HepG2 (cell line): ENCODE results near the gene OTUD7B.

Source experiments
- ATF7-NPFF ChIP-seq: sonication (generic); formaldehyde crosslinking; IDR thresholded peaks from 2 replicates; pipeline ENCODE4 v1.8.1; 2023; ENCODE audit warnings: mild to moderate bottlenecking, low read depth, missing genetic modification reagents, moderate library complexity
- GABPA ChIP-seq, 2 experiments: IDR thresholded peaks; 2 replicates each; pipeline ENCODE4 v1.6.1; 2011 to 2016; ENCODE audit warnings: low read depth in 2 of 2, low read length in 1 of 2, missing biosample characterization in 1 of 2, missing genetic modification characterization in 1 of 2
- MAFF ChIP-seq: IDR thresholded peaks from 2 replicates; pipeline ENCODE4 v1.6.1; 2011; ENCODE audit warnings: low read depth, low read length, improper control_type of control experiment
- NPAS2 ChIP-seq: sonication (generic); formaldehyde crosslinking; IDR thresholded peaks from 2 replicates; pipeline ENCODE4 v1.8.0; 2022; ENCODE audit warnings: mild to moderate bottlenecking, missing genetic modification reagents, borderline replicate concordance
- POLR2A ChIP-seq, 2 experiments: IDR thresholded peaks; 2 replicates each; pipeline ENCODE4 v1.6.1; 2011; ENCODE audit warnings: low read depth in 2 of 2, low read length in 2 of 2, mild to moderate bottlenecking in 1 of 2, moderate library complexity in 1 of 2; ENCODE audit not compliant: insufficient read depth in 1 of 2
- RAD21 ChIP-seq: fragments of 450-650 bp; formaldehyde crosslinking; IDR thresholded peaks from 2 replicates; pipeline ENCODE4 v1.5.0; 2020; ENCODE audit warnings: mild to moderate bottlenecking
- RNF2 ChIP-seq: fragments of 450-650 bp; conservative IDR thresholded peaks from 2 replicates; pipeline ENCODE4 v1.6.1; 2016; ENCODE audit warnings: low read depth
- TBP ChIP-seq: sonication (generic); formaldehyde crosslinking; IDR thresholded peaks from 2 replicates; pipeline ENCODE4 v1.5.0; 2020; ENCODE audit warnings: missing genetic modification reagents
- ZNF143 ChIP-seq: sonication (generic); formaldehyde crosslinking; IDR thresholded peaks from 2 replicates; pipeline ENCODE4 v1.4.0; 2020; ENCODE audit warnings: missing genetic modification reagents
- TF ChIP-seq, protein P1 (sequence below): sonication (generic); formaldehyde crosslinking; IDR thresholded peaks from 2 replicates; pipeline ENCODE4 v1.5.0; 2020; ENCODE audit warnings: mild to moderate bottlenecking, missing genetic modification reagents, moderate library complexity

GRCh38 chr1:149978547-149979023 is 31.9 kb downstream of the OTUD7B start:
- TF ChIP-seq POLR2A (IDR thresholded peaks at IDR 0.05; ENCODE audit: insufficient read depth in 1 of 2, low read depth in 2 of 2, low read length in 2 of 2) (no peak), MAFF (no peak), GABPA (IDR thresholded peaks at IDR 0.05; ENCODE audit: low read depth, low read length) (no peak), GABPA (CRISPR knock-in tag; IDR thresholded peaks at IDR 0.05; ENCODE audit: low read depth) (no peak), TBP (no peak), ATF7-NPFF (no peak), ZNF143 (CRISPR knock-in tag) (no peak), RNF2 (no peak), RAD21 (CRISPR knock-in tag) (no peak), NPAS2 (no peak)
- TF ChIP-seq, protein P1, sequence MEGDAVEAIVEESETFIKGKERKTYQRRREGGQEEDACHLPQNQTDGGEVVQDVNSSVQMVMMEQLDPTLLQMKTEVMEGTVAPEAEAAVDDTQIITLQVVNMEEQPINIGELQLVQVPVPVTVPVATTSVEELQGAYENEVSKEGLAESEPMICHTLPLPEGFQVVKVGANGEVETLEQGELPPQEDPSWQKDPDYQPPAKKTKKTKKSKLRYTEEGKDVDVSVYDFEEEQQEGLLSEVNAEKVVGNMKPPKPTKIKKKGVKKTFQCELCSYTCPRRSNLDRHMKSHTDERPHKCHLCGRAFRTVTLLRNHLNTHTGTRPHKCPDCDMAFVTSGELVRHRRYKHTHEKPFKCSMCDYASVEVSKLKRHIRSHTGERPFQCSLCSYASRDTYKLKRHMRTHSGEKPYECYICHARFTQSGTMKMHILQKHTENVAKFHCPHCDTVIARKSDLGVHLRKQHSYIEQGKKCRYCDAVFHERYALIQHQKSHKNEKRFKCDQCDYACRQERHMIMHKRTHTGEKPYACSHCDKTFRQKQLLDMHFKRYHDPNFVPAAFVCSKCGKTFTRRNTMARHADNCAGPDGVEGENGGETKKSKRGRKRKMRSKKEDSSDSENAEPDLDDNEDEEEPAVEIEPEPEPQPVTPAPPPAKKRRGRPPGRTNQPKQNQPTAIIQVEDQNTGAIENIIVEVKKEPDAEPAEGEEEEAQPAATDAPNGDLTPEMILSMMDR: no peak
